Stimulated activated CD4-positive, alpha-beta T cell treated with anti-CD3 and anti-CD28 coated beads, Interleukin-1b, Interleukin-23, amount 100 ng/mL, for 48 hours (primary cell): Measurements from ENCODE around the gene PPARG.

Experiments used
- DNase-seq: peaks from one replicate; pipeline ENCODE4 v3.0.0-alpha.2; 2020

The PPARG gene

GRCh38 chr3:12345584-12346494, 57.0 kb downstream of the PPARG start:
- DNase-seq, result peak; percentile 8

DNA sequence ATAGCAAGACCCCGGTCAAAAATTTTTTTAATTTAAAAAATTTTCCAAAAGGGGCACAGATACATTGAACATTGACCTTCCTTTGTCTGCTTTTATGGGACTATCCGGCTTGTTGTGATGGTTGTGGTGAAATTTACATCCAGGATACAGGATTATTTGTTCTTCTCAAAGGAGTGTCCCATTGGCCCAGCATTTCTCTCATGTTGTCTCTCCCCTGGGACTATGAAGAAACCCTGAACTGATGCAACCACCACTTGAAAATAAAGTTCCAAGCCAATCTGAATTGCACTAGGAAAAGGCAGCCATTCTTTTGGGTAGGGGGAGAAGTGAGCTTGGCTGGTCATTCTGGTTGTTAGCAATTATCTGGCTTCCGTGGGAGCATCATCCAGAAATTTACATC, 58.4 kb downstream of the PPARG start:
- no peak for DNase-seq

DNA sequence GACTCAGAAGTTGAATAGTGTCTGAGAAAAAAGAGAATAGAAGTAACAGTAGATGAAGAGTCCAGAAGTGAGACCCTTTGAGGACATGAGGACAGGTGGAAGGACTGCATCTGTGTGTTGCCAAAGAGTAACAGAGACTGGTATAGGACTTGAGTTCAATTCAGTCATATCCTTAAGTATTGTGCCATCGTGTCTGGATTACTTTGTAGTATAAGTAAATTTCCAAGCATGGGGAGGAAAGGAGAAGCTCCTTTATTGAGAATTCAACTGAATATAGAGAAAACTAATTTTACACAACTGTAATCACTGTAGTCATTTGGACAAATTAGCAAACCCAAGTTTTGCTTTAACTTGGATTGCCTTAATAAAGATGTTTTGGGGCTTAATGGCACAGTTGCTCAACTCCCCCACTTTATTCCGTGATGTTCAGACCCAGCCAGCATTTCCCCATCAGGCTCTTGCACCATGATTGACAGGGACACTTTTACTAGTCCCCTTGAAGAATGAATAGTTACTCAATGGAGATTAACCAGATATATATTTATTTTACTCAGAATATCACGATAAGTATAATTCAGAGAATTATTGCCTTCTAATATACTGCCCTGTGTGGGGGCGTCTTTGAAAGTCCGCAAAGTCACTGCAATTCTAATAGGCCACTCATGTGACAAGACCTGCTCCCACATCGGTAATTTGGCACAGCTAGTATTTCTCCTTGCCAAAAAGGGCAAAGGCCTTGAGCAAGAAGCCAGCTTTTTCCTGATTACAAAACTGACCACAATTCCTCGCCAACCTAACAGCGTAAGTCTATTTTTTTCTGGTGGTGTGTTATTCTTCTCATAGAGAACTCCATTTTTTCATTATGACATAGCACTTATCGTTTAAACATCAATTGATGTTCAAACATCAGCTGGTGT, 61.3 kb downstream of the PPARG start:
- no peak for DNase-seq

DNA sequence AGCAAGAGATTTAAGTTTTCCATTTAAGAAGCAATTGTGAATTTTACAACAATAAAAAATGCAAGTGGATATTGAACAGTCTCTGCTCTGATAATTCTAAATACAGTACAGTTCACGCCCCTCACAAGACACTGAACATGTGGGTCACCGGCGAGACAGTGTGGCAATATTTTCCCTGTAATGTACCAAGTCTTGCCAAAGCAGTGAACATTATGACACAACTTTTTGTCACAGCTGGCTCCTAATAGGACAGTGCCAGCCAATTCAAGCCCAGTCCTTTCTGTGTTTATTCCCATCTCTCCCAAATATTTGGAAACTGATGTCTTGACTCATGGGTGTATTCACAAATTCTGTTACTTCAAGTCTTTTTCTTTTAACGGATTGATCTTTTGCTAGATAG, 62.3 kb downstream of the PPARG start:
- no peak for DNase-seq

- no peak for DNase-seq
Observed at GRCh38 chr3:12352253-12352652, 63.4 kb downstream of the PPARG start.

- DNase-seq, result no peak
Observed at GRCh38 chr3:12352755-12353154, 63.9 kb downstream of the PPARG start.

GRCh38 chr3:12353796-12354525, 65.1 kb downstream of the PPARG start:
- no peak for DNase-seq

DNA sequence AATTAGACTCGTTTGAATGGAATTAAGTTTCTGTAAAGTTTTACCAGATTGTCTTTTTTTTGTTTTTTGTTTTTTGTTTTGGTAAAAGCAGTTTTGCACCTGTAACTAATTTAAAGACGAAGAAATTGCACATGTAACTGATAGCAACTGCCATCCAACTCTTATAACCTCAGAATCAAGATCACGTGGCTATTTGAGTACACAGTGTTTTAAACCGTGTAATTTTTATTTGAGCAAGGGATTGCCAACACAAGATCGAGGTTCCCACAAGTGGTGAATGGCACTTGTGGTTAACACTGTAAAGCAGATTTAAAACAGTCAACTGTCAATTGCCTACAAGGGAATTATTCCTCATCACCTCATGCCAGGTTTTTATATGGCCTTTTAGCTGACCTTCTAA, 67.3 kb downstream of the PPARG start:
- DNase-seq, result no peak

DNA sequence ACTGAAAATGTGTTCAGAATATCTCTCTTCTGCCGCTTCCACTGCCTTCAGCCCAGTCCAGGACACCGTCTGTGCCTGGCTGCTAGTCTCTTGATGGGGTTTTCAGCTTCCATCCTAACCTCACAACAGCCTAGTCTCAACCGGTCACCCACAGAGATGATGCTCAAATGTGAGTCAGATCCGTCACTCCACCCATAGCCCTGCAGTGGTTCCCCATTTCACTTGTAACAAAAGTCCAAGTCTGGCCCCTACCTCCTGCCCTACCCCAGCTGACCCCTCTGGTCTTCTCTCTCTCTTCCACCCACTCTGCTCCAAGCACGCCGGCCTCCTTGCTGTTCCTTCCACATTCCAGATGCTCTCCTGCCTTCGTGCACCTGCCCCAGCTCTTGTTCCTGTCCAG, 68.1 kb downstream of the PPARG start:
- DNase-seq, result no peak

DNA sequence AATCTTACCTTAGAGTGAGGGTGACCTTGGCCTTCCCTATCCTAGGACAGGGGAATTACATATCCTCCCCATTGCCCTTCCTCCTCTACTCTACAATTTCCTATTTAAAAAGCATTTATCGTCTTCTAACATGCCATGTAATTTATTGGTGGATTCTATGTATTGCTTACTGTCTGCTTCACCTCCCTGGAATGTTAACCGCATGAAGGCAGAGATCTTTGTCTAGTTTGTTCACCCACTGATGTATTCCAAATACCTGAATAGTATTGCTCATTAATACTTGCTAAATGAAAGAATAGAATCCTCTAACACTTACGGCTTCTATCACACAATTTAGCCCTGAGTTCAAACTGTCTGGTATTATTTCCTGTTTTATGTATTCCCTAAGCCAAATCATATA, 68.6 kb downstream of the PPARG start:
- no peak for DNase-seq

DNA sequence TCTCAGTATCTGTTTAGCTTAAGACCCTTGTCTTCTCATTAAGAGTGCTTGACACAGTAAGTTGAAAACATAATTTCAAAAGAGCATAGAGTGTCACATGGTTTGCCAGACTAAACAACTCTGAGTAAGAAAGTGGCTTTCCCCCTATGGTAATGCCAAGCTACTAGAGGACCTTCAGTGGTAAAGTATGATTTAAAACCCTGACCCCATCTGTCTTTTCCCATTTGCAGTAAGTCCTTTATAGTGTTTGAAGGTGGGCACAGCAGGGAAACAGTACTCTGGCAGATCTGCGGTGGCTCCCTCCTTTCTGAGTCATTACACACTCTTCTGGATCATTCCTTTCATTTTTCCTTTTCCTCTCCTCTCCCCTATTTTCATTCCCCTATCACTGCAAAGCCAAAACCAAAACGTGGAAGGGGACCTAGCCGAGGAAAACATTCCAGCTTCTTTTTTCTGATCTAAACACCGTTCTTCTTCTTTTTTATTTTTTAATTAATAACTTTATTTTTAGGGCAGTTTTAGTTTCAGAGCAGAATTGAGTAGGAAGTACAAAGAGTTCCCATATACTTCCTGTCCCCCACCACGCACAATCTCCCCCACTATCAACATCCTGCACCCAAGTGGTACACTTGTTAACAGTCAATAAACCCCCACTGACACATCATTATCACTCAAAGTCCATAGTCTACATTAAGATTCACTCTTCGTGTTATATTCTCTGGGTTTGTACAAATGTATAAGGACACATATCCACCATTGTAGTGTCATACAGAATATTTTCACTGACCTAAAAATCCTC, 74.7 kb downstream of the PPARG start:
- DNase-seq, result no peak

DNA sequence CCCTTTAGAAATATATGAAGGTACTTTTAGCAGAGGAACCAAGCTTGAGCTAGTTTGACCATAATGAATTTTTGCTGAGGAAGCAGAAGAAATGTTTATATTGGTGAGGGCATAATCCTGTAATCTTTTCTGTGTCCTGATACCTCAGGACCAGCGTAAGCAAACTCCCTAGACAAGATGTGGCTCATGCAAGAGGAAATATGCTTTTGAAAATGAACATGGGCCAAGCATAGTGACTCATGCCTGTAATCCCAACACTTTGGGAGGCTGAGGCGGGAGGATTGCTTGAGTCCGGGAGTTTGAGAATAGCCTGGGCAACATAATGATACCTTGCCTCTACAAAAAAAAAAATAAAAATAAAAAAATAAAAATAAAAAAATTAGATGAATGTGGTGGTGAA, 78.5 kb downstream of the PPARG start:
- no peak for DNase-seq

DNA sequence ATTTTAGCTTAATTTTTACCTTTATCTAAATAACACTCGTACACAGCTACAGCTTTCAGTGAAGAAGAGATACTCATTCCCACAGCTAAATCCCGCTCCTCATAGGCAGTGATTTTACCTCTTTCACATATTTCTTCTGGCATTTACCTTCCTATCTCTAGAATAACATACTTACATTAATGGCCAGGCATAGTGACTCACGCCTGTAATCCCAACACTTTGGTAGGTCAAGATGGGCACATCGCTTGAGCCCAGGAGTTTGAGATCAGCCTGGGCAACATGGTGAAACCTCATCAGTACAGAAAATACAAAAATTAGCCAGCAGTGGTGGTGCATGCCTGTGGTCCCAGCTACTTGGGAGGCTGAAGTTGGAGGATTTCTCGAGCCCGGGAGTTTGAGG, 80.2 kb downstream of the PPARG start:
- no peak for DNase-seq

- DNase-seq, result no peak
Observed at GRCh38 chr3:12369598-12369997, 80.7 kb downstream of the PPARG start.

- DNase-seq, result no peak
Observed at GRCh38 chr3:12370758-12371157, 81.9 kb downstream of the PPARG start.

DNA sequence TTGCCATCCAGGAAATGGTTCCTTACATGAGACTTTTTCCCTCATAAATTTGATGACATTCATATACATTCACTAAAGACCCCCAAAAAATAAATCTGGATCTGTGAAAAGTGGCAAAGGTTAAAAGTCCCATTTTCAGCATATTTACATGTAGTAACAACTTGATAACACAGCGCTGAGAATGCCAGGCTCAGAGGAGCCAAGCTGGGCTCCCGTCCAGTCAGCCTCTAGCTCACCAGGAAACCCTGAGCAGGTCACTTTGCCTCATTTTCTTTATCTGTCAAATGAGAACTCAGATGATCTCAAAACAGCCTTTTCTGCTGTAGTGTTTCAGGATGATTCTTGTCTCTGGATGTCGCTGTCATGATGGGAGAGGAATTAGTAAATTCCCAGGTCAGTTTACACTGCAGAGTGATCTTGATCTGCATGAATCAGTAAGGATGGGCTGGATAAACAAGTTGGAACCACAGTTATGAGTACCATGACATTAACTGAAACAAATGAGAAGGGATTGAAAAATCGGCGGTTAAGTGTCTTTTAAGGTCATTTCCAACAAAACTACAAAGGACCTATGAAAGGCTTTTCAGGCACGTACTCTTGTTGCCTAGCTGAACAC, 82.8 kb downstream of the PPARG start:
- DNase-seq, result no peak

- no peak for DNase-seq
Observed at GRCh38 chr3:12372741-12373280, 83.9 kb downstream of the PPARG start.

- no peak for DNase-seq
Observed at GRCh38 chr3:12375572-12375971, 86.7 kb downstream of the PPARG start.

GRCh38 chr3:12379640-12380429, 91.0 kb downstream of the PPARG start:
- DNase-seq, result no peak

DNA sequence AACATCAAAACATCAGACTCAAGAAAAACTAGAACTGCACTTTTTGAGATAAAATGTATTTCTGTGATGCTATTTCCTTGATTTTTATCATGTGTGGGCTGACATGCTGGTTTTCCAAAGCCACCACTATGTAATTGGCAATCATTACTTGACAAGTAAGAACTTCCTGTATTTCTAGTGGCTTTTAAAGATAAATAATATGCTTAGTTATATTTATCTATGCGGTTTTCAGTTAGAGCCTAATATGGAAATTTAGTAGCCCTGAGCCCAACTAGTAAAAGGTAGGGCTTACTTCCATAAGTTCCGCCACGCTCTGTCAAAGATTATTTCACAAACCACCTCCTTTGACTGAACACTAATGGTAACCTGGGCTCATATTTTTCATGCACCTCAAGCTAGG, 91.6 kb downstream of the PPARG start:
- no peak for DNase-seq

DNA sequence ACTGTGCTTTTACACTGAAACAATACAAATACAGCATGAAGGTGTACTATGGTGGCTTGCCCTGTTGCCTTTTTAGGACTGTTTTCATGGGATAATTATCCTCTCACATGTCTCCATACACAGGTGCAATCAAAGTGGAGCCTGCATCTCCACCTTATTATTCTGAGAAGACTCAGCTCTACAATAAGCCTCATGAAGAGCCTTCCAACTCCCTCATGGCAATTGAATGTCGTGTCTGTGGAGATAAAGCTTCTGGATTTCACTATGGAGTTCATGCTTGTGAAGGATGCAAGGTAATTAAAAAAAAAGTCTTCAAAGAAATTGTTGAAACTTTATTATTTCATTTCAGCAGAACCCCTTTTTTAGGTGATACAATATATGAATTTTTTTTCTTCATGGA, 92.3 kb downstream of the PPARG start:
- no peak for DNase-seq
